NCI-H446 treated with DMSO at 0.1 percent for 48 hours (cell line): Measurements from ENCODE around the gene C10orf90.

Source experiments
- DNase-seq: peaks from one replicate; lab custom pipeline; 2025; lab: John Stamatoyannopoulos, UW

The C10orf90 gene

DNA sequence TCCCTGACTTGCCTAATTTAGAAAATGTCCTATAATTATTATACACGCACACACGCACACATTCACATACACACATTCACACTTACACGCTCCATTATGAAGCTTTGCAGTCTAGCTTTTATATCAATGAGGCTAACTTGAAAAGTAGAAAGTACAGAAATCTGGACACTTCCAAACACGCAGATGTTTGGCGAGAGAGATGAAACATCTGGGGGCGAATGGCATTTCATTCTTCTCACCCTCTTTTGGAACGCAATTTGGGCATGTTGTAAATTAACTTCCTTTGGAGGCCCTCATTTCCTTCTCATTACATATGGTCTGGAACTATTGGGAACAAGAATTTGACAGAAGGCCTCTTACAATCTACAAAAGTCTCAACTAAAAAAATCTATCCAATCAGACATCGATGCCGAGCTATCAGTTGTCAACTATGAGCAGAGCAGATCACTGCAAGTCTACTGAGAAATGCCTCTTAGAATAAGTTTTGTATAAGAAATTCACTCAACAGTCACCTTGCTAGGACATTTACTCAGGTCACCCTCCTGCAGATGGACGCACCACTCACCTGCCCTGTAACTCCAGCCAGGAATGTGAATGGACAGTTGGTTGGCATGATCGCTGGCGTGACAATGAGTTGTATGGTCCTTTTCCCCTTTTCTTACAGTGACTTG is 167.0 kb downstream of the C10orf90 start:
- no peak for DNase-seq

DNA sequence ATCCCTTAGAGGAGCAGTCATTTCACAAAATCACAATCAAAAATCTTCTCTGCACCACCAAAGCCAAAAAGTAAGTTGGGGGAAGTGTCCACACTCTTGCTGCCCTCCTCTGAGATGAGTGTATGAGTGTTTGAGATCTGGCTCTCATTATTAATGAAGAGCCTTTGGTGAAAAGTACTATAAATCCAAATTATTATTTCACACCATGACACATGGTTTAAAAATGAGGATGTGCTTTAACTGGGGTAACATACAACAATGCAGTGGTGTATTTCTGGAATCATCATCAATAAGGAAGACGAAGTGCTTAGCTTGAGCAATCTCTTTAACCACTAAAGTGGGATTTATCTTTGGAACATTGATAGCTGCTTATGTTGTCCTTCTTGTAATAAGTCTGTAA is 168.1 kb downstream of the C10orf90 start:
- DNase-seq, result no peak

DNA sequence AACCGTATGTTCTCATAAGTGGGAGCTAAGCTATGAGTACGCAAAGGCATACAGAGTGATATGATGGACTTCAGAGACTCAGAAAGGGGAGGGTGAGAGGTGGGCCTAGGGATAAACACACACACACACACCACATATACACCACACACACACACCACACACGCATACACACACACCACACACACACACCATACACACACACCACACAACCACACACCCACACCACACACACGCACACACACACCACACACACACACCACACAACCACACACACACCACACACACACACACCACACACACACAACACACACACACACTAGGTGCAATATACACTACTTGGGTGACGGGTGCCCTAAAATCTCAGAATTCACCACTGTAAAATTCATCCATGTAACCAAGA is 168.7 kb downstream of the C10orf90 start:
- DNase-seq, result no peak

DNA sequence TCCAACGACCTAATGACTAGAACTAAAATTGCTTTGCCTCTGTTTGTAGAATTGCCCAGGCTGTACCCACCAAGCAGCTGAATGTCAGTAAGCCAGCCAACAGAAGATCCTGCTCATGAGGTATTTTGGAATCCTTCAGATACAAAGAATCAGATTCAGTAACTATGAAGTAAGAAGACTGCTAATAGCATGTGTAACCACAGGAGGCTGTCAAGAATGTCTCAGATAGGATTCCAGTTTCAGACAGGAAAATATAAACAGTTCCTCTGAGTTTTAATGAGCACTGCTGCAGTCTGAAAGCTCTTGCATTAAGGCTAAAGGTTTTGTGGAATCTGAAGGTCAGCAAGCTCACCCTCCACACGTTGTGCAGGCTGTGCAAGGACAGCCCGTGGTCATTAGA is 169.6 kb downstream of the C10orf90 start:
- DNase-seq, result no peak

DNA sequence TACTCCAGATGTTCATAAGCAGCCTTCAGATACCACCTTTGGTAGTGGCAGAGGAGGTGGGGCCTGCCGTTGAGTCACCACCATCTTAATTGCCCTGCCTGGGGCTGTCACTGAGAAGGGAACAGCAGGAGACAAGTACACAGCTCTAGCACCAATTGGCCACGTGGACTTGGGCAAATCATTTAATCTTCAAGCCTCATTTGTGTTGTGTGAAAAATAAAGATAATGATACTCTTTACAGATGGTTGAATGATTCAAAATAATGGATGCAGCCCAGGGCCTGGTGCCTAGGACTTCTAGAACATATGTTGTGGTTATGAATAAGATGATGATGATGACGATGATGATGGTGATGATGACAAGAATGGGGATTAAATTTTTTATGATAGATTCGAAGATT is 170.3 kb downstream of the C10orf90 start:
- no peak for DNase-seq

DNA sequence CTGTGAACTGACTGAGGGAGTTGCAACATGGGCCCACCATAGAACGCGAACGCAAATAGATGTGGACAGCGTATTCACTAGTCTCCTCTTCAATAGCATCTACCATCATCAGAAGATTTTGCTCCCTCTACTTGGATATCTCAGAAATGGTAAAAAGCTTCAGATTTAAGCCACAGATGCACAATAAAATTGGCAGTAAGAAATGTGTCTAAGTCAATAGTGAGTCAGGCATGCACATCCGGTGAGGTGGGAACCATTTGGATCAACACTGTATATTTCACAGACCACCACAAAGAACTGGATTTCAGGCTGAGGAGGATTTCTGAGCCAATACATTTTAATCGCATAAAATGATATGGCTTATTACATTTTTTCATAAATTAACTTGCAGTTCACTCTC is 170.7 kb downstream of the C10orf90 start:
- no peak for DNase-seq

DNA sequence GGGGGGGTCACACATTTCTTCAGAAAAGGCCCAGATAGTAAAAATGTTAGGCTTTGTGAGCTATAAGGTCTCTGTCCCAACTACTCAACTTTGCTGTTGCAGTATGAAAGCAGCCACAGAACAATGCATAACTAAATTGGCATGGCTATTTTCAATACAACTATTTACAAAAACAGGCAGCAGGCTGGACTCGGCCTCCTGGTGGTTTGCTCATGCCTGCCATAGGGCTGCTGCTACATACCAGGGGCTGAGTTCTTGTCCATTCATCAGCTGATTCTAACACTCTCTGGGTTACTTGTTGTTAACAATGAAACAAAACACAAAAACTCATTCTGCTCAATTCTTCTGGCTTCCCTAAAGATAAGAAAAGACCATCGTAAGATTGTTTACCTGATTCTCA is 172.8 kb downstream of the C10orf90 start:
- DNase-seq, result no peak

DNA sequence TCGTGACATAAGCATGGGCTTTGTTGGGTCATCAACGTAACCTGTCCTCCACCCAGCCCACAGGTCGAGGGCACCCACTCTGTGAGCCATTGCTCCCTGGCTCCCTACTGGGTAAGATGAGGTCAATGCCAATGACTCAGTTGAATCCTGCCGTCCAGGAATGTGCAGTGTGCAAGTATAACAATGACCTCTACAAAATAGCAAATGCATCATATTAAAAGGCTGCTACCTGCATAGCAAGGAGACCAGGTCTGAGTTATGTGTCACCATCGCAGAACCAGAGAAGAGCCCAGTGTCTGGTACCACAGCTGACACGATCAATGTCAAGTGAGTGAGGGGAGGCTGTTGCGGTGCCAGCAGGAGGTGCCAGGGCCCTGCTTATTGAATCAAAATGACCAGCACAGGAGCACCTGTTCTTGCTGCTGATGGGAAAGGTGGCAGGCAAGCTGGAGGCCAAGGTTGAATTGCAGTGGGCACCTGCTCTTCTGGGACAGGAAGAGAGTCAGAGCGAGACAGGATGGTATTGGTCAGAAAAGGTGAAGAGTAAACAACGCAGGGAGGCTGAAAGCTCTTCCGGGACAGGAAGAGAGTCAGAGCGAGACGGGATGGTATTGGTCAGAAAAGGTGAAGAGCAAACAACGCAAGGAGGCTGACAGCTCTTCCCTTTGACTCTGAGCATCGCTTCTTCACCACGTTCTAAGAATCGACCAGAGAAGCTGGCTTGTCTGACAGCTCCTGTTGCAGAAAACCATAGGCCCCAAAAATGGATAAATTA is 173.5 kb downstream of the C10orf90 start:
- no peak for DNase-seq

DNA sequence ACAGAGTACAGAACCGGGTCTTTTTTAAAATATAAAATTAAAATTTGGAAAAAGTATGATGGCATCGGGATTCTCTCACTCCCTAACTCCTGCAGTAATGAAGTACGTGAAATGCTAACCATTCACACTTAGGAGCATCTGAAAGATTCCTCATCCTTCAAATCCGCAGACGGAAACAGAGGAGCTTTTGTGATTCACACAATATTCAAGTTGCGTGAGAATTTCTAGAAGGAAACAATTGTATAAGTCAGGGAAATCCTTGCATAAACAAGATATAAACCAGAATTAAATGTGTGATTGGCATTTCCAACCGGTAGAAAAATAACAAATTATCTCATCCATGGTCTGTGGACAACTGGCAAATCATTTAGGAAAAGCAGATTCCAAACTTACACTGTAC is 179.0 kb downstream of the C10orf90 start:
- no peak for DNase-seq

DNA sequence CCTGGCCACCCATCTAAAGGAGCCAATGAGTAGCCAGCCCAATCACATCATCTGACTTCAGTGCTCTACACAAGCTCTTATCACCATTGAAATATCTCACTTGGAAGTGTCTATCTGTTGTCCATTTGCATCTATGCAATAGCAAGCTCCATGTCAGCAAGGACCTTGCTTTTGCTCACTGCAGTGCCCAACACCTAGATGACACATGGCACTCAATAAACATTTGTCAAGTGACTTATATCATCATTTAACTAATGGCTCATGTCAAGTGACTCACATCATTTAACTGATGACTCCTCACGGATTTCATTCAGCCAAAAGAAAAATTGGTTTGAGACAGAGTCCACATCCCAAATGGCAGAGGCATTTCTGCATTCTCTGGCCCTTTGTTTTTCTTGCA is 189.3 kb downstream of the C10orf90 start:
- DNase-seq, result no peak

DNA sequence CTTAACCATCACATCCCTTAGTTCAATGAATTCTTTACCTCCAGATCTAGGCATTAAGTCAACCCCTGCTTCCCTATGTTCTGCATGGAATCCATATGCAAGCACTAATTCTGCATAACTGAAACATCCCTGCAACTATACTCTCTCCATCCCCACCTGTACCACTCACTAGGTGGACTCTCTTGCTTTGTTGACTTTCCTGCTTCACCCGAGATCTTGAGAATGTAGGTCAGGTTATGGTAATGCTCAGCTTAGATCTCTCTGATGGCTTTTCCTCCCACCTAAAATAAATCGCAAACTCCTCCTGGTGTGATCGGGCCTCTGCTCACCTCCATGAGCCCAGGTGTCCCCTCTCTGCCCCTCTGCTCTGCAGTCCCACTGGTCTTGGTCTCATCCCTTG is 189.8 kb downstream of the C10orf90 start:
- DNase-seq, result no peak

DNA sequence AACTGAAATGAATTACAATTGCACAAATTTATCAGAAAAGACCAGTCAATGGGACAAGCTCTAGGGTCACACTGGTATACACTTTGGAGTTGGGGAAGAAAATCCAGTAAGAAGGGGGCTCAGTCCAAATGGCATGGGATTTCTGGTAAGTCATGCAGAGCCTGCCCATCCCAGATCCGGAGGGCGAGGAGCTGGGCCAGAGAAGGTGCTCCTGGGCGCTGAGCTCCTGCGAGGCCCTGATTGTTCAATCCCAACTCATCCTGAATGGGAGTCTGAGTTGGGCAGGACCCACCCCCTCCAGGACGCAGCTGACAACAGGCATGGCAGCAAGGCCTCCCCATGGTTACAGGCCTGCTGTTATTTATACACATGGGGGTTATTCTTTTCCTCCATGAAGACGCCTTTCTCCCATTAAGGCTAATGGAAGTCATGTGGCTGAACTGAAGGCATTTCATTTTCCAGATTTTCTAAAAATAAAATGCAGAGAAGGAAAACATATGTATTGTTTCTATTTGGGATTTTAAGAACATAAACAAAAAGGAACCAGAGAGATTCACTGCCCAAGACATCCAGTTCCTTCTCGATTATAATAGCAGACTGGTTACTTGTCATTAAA is 191.1 kb downstream of the C10orf90 start:
- DNase-seq, result no peak

DNA sequence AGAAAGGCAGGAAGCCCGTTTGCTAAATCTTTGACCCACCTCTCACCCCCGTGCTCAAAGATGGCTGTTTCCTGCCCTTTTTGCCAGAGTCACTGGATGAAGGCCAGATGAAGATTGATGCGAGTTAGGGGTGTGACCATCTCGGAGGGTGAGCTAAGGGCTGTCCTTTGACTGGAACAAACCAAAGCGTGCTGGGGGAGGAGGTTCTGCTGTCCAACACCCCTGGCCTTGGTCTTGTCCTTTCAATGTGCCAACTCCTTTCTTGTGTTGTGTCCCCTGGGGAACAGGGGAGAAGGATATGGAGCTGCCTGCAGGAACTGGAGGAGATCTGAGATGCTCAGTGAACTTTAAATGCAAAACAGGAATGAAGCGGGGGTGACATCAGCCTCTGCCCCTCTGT is 191.9 kb downstream of the C10orf90 start:
- DNase-seq, result no peak

DNA sequence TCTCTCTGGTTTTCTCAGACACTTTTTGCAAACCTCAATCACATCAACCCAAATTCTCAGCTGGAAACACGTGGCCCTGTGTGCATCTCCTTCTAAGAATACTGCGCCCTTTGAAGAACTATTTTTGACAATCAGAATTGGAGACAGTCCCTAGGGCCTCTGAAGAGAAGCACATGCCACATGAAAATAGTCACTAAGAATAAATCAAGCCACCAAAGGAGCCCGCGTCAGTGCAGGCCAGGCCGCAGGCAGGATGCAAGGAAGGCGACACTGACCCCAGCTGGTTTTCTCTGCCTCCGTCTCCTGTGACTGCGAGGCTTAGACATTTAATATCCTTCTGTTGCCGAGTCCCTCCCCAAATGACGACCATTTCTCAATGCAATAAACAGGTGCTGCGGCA is 194.2 kb downstream of the C10orf90 start:
- DNase-seq, result no peak

DNA sequence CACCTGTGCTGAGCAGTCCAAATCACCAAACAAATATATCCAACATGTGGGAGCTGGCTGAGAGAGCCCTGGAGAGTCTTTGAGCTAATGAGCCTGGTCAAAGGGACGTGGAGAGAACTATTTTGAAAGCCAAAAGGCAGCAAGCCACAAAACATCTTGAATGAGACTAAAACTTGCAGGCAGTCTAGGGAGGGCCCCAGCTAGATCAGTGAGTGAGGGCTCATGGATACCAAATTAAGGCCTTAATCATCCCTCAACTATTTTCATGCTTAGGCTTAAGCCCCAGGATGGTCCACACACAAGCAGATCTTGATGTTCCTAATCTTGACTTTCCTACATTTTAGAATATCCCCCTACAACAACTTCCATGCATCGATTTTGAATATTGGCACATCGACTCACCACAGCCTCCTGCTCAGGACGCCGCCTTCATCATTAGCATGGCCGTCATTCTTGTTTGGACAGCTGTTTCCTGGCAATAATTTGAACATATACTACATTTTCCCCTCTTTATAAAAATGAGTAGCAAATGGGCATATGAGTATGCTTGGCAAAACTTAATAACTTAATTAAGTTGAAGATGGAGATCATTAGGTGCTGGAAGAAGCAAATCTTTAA is 195.3 kb downstream of the C10orf90 start:
- DNase-seq, result no peak

DNA sequence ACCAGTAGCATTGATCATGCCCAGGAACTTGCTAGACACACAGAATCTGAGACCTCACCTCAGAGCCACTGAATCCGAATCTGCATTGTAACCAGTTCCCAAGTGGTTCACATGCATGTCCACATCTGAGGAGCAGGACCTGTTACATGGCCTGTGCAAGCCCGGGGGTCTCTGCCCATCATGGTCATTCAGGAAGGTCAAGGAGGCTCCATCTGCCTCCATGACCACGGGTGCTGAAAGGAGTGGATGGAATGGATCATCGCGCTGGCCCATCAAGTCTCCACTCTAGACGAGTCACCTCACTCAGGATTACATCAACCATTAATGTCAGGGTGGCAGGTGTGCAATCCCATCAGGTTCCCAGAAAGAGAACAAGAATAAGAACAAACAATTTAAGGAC is 196.5 kb downstream of the C10orf90 start:
- DNase-seq, result no peak

DNA sequence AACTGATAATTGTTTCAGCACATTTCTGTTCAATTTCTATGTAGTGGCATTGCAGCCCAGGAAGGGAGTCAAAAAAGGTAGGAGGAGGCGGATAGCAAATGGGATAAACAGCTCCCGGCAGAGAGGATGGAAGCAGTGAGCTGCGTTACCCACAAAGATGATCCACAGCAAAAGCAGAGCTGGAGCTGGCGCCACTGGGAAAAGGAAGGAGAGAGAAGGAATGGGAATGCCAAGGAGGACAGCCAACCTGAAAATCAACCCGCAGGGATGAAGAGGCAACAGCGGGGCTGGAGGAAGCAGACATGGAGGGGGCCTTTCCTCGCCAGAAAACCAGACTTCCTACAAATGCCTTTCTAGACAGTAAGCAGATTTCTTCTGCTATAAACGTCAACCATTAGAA is 199.5 kb downstream of the C10orf90 start:
- no peak for DNase-seq

DNA sequence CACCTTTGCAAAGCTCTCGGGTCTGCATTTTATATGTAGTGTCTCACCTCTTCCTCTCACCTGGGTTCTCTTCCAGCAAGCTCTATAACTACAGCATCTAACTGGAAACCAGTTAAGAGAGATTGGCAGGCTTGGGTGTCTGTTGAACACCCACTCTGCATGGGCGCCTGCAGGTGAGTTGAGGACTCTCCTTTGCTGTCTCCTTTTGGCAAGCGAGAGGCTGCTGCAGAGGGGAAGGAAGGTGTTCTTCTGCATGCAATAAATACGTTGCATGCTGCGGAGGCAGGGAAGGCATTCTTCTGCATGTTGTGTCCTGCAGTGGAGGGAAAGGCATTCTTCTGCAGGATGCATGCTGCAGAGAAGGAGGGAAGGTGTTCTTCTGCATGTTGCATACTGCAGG is 200.8 kb downstream of the C10orf90 start:
- DNase-seq, result no peak

DNA sequence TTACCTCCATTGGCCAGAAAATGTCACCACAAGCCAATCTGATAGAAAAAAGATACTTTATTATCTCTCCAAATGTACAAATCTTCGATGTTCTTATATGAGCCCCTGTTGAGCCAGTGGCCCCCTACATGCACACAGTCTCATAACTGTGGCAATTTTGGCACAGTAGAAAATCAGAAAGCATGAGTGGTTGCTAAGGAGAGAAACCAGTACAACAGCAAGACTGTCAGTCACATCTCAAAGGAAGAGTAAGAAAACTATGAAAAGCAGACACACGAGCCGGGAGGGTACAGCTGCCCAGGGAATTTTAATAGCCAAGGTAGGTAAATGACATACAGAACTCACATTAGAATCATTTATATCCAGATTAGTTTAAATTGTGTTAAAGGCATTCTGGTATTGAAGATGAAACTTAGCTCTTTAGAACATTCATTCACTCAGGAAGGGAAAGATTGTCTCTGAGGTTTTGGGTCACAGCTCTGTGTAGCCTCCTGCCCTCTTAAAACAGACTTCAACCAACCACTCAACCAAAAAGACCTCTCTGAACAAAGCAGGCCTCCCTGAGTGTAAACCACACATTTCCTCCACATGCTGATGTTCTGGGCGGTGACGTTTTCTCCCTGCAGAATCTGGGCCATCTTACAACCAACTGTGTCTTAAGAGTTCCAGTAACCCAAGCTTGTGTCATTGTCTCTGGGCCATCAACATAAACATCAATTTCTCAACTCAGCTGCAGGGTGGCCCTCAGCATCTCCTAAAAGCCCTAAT is 201.4 kb downstream of the C10orf90 start:
- DNase-seq, result no peak

DNA sequence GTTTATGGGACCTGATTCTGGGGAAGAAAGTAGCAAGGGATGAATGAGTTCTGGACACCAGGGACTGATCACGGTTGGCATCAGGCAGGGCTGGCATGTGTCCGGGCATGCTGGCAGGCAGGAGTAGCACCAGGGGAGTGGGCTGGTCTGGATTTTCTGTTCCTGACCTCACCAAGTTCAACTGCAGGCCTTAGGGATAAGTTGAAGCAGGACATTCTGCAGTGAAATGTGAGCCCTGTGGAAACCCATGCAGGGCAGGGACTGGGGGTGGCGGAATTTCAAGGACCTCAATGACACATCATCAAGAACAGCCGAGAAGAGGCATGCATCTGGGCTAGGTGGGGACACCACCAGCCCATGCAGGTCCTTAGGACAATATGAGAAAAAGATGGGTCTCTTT is 202.0 kb downstream of the C10orf90 start:
- DNase-seq, result no peak

DNA sequence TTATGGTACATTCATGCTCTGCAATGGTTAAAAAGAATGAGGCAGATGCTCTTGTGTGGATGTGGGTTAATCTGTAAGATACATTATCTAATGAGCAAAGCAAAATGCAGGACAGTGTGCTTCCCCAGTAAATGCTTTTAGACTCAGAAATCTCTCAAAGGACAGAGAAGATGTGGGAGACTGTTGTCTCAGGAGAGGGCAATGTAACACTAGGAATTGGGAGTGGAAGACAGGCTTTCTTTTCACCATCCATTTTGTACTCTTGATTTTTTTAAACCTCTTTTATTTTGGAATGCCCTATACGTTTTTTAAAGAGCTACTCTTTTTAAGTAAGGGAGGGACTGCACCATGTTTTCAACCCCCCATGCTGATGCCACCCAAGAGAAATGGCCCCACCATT is 204.7 kb downstream of the C10orf90 start:
- DNase-seq, result no peak

DNA sequence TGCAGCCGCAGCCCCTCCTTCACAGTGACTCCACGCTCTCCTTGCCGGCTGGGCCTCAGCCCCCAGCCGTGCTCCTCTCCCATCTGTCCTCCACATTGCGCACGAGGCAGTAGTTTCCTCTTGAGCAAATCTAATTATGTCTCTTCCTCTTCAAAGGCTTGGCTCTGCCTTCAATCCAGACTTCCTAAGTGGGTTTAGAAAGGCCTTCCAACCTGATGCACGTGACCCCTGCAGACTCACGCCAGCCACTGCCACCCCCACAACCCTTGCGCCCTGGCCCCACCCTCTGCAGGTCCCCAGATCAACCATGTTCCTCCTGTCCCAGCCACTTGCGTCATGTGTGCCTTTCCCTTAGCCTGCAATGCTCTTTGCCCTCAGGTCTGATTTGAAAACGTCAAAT is 207.2 kb downstream of the C10orf90 start:
- no peak for DNase-seq
